ENCODE measurements around the gene NUBPL.
"Not testable (repeated sequence)": the region's sequence is repeated elsewhere in the genome, so short reads cannot be mapped to it uniquely, and the experiment has no call there.

NUBPL gene

DNA sequence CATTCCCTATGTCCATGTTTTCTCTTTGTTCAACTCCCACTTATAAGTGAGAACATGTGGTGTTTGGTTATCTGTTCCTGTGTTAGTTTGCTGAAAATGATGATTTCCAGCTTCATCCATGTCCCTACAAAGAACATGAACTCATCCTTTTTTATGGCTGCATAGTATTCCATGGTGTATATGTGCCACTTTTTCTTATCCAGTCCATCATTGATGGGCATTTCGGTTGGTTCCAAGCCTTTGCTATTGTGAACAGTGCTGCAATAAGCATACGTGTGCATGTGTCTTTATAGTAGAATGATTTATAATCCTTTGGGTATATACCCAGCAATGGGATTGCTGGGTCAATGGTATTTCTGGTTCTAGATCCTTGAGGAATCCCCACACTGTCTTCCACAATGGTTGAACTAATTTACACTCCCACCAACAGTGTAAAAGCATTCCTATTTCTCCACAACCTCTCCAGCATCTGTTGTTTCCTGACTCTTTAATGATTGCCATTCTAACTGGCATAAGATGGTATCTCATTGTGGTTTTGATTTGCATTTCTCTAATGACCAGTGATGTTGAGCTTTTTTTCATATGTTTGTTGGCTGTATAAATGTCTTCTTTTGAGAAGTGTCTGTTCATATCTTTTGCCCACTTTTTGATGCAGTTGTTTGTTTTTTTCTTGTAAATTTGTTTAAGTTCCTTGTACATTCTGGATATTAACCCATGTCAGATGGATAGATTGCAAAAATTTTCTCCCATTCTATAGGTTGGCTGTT lies 252.7 kb downstream of the NUBPL start:
- DNase-seq (ENCODE audit: low spot score), result not testable (repeated sequence)

DNA sequence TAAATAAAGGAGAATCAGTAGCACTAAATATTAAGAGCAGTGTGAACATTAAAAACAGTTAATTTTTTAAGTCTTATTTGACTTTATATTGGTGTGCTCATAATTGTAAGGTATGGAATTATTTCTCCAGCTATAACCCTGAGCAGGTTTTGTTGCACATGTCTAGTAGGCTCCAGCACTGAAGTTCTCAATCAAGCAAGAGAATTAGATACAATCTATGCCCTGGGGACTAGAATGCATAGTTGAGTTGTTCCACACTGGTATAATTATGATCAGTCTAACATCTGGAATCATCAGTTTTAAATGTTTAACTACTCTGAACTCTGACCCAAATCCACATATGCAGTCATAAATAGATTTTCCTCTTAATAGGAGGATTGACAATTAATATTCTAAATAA lies 258.1 kb downstream of the NUBPL start:
- peak; percentile 40 for DNase-seq (ENCODE audit: low spot score)

DNA sequence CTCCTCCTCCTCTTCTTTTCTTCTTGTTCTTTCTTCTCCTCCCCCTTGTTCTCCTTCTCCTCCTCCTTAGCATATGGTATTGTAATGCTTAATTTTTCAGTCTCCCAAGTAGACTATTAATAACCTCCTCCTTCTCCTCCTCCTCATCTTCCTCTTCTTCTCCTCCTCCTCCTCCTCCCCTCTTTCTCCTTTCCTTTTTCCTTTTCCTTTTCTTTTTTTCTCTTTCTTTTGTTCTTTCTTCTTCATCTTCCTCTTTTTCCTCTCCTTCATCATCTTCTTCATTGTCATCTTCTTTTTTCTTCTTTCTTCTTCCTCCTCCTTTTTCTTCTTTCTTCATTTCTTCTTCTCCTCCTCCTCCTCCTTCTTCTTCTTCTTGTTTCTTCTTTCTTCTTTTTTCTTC lies 264.3 kb downstream of the NUBPL start:
- no peak for DNase-seq (ENCODE audit: low spot score)

DNA sequence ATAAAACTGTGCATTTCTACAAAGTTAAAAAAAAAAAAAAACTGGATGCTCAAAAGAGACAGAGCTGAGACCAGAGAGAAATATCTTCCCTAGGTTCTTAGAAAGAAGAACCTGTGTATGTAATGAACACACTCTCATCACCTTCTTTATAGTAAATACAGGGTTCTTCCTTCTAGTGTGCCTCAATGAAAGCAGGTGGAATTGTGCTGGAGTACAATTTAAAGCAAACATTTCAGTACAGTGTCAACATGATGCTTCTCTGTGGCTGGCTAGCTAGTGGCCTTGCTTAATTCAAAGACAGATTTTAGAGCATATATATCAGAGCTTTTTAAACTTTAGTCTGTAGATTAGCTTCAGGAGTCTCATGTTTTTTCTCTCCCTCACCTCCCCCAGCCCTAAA lies 266.1 kb downstream of the NUBPL start:
- no peak for DNase-seq (ENCODE audit: low spot score)

DNA sequence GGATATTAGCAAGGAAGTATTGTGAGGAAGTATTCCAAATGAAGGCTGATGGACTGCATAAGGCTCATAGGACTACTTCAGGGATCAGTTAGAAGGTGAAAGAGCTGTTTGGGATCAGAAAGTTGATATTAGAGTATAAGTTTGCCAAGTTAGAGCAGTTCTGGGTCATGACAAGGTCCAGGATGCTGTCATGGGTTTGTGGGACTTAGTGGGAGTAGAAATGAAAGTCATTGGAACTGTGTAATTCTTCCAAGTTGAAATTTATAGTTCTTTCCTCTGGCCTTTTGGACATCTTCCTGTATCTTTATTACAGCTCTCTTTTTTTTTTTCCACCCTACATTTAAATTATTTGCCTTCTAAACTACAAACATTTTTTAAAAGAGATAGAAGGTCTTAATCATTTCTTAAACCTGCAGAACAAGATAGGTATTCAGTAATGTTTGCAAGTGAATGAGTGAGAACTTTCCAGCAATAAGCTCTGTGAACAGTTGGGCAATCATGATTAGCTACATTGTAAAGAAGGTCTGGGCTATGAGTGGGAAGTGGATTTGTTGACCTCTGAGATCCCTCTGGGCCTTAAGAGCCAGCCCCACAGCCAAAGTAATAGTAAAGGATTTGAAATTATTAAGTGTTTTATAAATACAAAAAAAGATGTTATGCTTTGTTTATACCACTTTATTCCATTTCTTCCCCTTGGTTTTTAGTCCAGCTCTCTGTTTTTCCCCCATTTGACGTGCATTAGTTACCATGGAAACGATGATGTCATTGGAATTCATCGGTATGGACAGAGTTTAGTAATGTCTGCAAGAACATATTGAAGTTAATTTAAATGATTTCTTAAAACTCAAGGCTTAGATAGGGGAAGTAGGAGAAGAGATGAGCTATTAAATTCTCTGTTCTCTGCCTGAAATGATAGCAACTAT lies 268.0 kb downstream of the NUBPL start:
- peak; percentile 13 for DNase-seq (ENCODE audit: low spot score)

DNA sequence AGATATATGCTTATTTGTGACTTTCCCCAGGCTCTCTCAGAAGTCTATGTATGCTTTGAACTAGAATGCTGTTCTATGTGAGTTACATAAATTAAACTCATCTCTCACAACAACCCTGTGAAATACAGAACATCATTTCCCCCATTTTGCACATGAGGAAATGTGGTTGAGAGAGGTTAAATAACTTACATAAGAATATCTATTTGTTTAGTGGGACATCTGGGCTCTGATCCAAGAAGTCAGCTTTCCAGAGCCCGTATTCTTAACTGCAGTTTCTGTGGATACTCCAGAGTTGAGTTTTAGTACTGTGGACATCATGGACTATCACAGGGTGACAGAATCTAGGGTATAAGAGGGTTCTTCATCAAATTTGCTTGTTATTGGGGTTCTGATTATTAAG lies 273.4 kb downstream of the NUBPL start:
- DNase-seq (ENCODE audit: low spot score), result no peak

DNA sequence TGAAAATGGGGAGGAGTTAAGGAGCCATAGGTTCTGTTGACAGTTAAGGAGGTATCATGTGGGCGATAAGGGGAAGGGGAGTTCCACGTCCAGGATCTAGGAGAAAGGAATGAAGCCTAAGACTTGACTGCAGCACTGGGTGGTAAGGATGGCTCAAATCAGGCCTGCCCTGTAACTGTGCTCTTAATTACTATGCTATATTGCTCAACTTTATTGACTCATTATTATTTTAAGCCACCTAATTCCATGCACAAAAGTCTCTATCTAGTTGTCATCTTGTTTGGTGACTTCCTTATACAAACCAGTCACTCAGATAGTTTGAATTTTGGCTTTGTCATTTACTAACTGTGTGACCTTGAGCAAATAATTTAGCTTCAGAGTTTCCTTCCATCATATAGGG lies 273.8 kb downstream of the NUBPL start:
- no peak for DNase-seq (ENCODE audit: low spot score)

DNA sequence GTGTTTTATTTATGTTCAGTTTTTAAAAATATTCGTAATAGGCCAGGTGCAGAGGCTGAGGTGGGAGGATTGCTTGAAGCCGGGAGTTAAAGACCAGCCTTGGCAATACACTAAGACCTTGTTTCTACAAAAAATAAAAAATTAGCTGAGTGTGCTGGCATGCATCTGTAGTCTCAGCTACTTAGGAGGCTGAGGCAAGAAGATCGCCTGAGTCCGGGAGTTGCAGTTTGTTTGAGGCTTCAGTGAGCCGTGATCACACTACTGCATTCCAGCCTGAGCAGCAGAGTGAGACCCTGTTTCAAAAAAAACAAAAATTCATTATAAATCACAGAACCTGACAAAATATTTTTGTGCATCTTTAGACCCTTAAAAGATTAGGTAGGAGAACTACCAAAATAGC lies 275.8 kb downstream of the NUBPL start:
- no peak for DNase-seq (ENCODE audit: low spot score)

DNA sequence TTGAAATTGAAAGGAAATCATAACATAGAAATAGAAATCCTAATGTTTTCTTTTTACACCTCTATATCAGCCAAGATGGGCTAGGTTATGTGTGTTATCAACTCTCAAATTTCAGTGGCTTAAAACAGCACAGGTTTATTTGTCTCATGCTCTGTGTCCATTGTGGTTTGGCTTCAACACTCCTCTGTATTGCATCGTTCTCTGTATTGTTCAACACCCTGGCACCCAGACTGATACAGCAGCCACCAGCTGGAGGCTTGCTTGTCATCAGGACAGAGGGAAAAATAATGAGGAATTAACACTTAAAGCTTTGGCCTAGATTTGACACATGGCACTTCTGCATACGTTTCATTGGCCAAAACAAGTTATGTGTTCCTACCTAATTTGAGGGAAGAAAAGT lies 281.7 kb downstream of the NUBPL start:
- no peak for DNase-seq (ENCODE audit: low spot score)

DNA sequence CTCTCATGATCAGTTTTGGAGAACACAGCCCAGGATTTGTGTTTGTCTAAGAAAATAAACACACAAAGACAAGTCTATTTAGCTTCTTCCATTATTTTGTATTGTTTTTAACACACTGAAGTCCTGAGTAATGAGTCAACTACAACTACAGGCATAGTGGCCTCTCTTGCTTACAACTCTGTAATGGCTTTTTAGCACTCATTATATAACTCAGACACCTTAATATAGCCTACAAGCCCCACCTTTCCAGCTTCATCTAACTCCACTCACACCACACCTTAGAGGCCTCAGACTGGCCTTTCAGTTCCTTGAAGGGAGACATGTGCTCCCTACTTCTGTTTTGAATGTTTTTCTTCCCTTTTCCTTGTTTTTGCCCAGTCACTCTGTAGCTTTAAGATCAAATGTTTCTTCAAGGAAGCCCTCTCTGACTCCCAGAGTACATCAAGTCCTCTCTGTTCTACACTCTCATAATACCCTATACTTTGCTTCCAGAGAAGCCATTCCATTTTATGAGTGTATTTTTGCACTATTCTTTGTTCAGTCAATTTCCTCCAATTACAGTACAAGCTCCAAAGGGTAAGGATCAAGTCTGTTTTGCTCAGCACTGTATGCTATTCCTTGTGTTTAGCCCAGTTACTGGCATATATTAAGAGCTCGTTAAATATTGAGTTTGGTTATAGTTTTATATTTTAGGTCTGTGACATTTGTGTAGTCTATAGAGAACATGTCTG lies 282.3 kb downstream of the NUBPL start:
- no peak for DNase-seq (ENCODE audit: low spot score)

DNA sequence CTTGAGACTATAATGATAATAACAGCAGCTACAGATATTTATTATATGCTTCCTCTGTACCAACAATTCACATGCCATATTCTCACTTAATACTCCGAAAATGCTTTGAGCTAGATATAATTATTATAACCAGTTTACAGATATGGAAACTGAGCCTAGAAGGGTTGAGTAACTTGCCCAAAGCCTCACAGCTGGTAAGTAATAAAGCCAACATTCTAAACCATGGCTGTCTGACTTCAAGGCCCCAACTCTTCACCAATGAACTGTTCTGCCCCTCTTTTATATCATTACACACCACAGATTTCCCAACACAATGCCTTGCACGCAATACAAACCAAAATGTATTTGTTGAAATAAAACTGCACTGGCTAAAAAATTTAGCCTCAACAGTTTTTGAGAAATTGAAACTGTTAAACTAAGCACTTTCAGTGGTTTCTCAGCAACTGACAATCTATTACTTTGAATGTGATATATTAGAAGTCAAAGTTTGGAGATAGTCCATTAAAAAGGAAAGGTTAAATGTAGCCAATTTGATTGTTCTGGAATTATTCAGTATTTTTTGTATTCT lies 293.4 kb downstream of the NUBPL start:
- no peak for DNase-seq (ENCODE audit: low spot score)

DNA sequence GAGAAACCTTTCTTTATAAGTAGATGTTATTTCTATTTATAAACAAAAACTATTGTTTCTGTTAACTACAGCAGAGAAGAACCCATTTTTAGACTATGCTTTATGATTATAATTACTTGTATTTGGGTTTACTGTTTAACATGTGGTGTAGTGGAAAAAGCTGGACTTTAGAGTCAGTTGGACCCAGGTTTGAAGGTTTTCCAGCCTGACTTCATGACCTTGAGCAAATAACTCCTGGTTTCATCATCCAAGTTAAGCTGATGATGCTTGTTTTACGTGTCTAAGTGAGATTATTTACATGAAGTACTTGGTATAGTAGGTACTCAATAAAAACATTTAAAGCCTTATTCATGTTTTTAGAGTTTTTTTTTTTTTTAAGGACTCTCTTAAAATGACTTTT lies 294.1 kb downstream of the NUBPL start:
- DNase-seq (ENCODE audit: low spot score), result no peak

DNA sequence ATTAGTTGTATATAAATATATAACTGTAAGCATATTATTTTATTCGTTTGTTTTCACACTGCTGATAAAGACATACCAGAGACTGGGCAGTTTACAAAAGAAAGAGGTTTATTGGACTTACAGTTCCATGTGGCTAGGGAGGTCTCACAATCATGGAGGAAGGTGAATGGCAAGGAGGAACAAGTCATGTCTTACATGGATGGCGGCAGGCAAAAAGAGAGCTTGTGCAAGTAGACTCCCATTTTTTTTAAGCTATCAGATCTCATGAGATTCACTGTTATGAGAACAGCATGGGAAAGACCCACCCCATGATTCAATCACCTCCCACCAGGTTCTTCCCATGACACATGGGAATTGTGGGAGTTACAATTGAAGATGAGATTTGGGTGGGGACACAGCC lies 294.8 kb downstream of the NUBPL start:
- DNase-seq (ENCODE audit: low spot score), result not testable (repeated sequence)

DNA sequence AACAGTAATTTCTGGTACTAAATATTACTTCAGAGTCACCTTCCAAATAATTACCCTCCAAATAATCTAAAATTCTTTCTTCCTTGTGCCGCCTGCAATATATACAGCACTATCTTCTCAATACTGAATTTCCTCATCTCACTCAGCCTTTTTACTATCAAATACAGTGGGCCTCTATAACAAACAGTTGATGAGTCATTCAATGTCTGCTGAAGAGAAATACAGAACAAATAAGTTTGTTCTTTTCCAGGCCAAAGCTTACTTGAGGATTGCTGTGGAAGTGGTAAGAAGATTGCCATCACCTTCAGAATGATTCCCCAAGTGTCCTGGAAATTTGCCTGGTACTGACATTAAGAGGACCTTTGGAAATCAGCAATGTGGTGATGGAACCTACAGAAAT lies 297.7 kb downstream of the NUBPL start:
- peak; percentile 65 for DNase-seq (ENCODE audit: low spot score)

DNA sequence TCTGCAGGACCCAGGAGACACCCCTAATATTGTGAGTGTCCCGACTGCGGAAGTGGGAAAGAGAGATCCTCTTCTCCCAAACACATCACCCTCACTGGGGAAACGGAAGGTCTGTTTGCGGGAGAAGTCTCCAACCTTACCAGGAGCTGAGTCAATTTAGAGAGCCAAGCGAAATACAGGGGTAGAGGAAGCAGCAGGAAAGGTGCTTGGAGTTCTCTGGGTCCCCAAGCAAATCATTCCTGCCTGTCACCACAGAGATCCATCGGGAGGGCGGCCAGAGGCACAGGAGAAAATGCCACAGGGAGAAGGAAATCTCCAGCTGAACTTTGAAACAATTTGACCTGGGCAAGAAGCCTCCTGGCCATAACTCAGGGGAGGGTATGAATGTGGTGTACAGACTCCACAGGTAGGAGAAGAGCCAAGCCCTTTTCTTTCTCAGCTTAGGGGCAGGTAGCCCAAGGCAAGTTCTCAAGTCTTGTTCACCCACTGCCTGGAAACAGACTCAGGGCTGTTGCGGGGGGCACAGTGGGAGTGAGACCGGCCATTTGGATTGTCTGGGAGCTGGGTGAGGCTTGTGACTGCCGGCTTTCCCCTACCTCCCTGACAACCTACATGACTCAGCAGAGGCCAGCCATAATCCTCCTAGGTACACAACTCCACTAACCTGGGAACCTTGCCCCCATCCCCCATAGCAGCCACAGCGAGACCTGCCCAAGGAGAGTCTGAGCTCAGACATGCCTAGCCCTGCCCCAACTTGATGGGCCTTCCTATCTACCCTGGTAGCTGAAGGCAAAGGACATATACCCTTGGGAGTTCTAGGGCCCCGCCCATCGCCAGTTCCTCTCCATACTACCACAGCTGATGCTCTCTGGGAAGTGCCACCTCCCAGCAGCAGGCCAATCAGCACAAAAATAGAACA lies 304.0 kb downstream of the NUBPL start:
- no peak for DNase-seq (ENCODE audit: low spot score)

DNA sequence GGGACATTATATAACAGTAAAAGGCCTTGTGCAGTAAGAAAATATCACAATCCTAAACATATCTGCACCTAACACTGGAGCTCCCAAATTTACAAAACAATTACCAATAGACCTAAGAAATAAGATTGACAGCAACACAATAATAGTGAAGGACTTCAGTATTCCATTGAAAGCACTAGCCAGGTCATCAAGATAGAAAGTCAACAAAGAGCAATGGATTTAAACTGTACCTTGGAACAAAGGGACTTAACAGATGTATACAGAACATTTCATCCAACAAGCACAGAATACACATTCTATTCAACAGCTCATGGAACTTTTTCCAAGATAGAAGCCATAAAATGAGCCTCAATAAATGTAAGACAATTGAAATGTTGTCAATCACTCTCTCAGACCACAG lies 306.4 kb downstream of the NUBPL start:
- no peak for DNase-seq (ENCODE audit: low spot score)

DNA sequence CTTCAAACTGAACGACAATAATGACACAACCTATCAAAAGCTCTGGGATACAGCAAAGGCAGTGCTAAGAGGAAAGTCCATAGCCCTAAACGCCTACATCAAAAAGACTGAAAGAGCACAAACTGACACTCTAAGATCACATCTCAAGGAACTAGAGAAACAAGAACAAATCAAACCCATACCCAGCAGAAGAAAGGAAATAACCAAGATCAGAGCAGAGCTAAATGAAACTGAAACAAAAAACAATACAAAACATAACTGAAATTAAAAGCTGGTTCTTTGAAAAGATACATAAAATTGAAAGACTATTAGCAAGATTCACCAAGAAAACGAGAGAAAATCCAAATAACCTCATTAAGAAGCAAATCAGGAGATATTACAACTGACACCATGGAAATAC lies 306.9 kb downstream of the NUBPL start:
- DNase-seq (ENCODE audit: low spot score), result not testable (repeated sequence)

DNA sequence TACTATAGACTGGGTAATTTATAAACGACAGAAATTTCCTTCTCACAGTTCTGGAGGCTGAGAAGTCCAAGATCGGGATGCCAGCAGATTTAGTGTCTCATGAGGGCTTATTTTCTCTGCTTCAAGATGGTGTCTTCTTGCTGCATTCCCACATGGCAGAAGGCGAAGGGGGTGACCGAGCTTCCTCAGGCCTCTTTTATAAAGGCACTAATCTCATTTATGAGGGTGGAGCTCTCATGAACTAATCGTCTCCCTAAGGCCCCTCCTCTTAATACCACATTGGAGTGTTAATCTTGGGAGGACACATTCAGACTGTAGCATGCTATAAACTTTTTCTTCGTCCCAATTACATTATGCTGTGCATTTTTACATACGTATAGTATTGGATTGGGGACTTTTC lies 315.5 kb downstream of the NUBPL start:
- DNase-seq (ENCODE audit: low spot score), result no peak

DNA sequence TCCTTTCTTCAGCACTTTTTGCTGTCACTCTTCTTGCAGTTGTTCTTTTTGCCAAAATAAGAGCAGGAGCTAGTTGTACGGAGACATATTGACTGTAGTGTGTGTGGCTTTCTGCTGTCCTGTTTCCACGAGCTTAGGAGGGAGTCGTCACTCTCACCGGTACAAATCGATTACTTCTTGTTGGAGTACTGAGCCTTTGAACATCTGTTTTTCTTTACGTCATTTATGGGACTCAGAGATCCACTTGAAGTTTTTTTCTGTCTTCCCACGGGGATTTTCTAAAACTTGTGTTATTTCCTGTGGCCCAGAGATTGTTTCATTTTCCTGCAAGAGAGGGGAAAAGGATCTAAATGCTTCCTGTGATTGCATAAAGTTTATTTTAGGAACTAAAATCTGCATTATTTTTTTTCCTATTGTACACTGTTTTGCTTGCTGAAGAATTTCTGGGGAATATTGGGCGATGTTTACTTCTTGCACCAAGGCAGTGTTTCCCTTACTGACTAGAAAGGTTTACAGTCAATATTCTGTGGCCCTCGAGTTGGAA lies 316.1 kb downstream of the NUBPL start:
- no peak for DNase-seq (ENCODE audit: low spot score)

DNA sequence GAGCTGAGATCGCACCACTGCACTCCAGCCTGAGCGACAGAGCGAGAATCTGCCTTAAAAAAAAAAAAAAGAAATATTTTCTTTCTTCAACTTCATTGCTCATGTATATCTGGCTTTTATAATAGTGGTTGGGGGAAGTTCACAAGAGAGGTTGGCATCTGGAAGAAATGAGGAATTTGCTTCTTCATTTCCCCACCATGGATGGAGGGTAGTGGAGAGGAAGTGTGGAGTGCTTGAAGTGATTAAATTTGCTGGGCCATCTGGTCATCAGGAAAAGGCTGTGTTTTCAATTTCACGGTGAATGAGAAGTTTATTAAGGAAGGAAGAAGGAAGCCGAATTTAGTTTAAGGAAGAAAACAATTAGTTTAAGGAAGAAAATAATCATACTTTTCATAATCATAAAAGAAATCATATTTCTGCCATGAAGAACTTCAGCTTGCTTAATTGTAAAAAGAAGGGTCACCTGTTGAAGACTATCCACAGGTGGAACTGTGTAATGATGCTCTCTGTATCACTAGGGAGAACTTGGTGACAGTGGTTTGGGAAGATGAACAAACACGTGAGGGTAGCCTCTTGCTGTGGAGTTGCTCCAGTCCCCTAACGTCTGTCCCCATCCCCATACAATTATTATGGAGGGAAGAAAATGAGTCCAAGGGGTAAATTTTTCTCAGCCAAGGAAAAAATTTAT lies 318.6 kb downstream of the NUBPL start:
- no peak for DNase-seq (ENCODE audit: low spot score)
